Uterus (tissue), 4 donors: ENCODE data around the gene UNC13D. TPM values are rescaled to one million over a fixed set of nuclear protein-coding genes. Genes with fewer than 3 reads are reported as not detected.

Source experiments
- DNase-seq, 2 donors: peaks; one replicate each; pipeline ENCODE4 v3.0.0-alpha.2; 2019 to 2020
- H3K27ac ChIP-seq, 2 donors: fragments of 200-600 bp; sonication (generic); 1 replicate in 1 of 2; 2 replicates in 1 of 2; pipeline ENCODE4 v1.5.1; 2016 to 2018
- H3K27me3 ChIP-seq, 2 donors: fragments of 200-600 bp; sonication (generic); one replicate each; pipeline ENCODE4 v1.5.1; 2018 to 2019; ENCODE audit warnings: control low read depth in 1 of 2
- H3K36me3 ChIP-seq, 2 donors: fragments of 200-600 bp; sonication (generic); one replicate each; pipeline ENCODE4 v1.5.1; 2019; ENCODE audit warnings: control low read depth in 1 of 2
- H3K4me1 ChIP-seq, 2 donors: fragments of 200-600 bp; sonication (generic); one replicate each; pipeline ENCODE4 v1.5.1; 2018 to 2019; ENCODE audit warnings: control low read depth in 1 of 2
- H3K4me3 ChIP-seq, 2 donors: fragments of 200-600 bp; sonication (generic); 1 replicate in 1 of 2; 2 replicates in 1 of 2; pipeline ENCODE4 v1.5.1; 2018 to 2019; ENCODE audit warnings: mild to moderate bottlenecking in 1 of 2
- H3K9me3 ChIP-seq, 2 donors: fragments of 200-600 bp; sonication (generic); one replicate each; pipeline ENCODE4 v1.5.1; 2019; ENCODE audit warnings: control low read depth in 1 of 2
- POLR2A ChIP-seq, 2 donors: fragments of 450-650 bp; IDR thresholded peaks; one replicate each; pipeline ENCODE4 v1.6.1; 2016; ENCODE audit warnings: antibody characterized with exemption in 2 of 2, mild to moderate bottlenecking in 1 of 2, moderate library complexity in 1 of 2
- intact Hi-C: fragments of 100-400 bp; cut with DNase I; formaldehyde crosslinking; loops from one replicate; pipeline ENCODE4 v1.15.1; 2023; ENCODE audit warnings: low total_unique reads
- total RNA-seq, 4 donors: library from RNA; depleted of rRNA in 3 of 4; stranded (reverse); fragments of >200 nt in 3 of 4; gene quantifications; one replicate each; pipeline versions ENCODE4 v1.1.0 to v1.2.4, GENCODE V29; 2014 to 2023
- TF ChIP-seq, protein P1 (sequence below), 4 experiments: fragments of 200-600 bp in 2 of 4; fragments of 450-650 bp in 2 of 4; sonication (generic) in 2 of 4; IDR thresholded peaks; one replicate each; pipeline ENCODE4 v1.5.1; 2016 to 2019; ENCODE audit warnings: antibody characterized with exemption in 4 of 4, mild to moderate bottlenecking in 2 of 4, moderate library complexity in 1 of 4
- donor health status: DM: yes; HTN: yes; CAD: no.

UNC13D gene
- total RNA-seq, 4 donors from 2014 or later: 1.2 to 32.7 (median 11.8) TPM

DNA sequence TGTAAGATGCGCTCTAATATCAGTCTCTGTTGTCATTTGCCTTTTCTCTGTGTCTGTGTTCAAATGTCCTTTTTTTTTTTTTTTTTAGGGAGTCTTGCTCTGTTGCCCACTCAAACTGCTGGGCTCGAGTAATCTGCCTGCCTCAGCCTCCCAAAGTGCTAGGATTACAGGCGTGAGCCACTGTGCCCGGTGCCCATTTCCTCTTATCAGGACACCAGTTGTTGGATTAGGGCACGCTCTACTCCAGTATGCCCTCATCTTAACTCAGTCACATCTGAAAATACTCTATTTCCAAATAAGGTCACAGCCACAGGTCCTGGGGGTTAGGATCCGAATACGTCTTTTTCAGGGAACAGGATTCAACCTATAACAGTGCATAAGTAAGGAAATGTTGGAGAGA is 36.1 kb upstream of the UNC13D start:
- no peak for TF ChIP-seq POLR2A (IDR thresholded peaks at IDR 0.05)
- TF ChIP-seq, protein P1, sequence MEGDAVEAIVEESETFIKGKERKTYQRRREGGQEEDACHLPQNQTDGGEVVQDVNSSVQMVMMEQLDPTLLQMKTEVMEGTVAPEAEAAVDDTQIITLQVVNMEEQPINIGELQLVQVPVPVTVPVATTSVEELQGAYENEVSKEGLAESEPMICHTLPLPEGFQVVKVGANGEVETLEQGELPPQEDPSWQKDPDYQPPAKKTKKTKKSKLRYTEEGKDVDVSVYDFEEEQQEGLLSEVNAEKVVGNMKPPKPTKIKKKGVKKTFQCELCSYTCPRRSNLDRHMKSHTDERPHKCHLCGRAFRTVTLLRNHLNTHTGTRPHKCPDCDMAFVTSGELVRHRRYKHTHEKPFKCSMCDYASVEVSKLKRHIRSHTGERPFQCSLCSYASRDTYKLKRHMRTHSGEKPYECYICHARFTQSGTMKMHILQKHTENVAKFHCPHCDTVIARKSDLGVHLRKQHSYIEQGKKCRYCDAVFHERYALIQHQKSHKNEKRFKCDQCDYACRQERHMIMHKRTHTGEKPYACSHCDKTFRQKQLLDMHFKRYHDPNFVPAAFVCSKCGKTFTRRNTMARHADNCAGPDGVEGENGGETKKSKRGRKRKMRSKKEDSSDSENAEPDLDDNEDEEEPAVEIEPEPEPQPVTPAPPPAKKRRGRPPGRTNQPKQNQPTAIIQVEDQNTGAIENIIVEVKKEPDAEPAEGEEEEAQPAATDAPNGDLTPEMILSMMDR (IDR thresholded peaks at IDR 0.05): no peak
- H3K27me3 ChIP-seq: no peaks in the 10 kb centered on the region

DNA sequence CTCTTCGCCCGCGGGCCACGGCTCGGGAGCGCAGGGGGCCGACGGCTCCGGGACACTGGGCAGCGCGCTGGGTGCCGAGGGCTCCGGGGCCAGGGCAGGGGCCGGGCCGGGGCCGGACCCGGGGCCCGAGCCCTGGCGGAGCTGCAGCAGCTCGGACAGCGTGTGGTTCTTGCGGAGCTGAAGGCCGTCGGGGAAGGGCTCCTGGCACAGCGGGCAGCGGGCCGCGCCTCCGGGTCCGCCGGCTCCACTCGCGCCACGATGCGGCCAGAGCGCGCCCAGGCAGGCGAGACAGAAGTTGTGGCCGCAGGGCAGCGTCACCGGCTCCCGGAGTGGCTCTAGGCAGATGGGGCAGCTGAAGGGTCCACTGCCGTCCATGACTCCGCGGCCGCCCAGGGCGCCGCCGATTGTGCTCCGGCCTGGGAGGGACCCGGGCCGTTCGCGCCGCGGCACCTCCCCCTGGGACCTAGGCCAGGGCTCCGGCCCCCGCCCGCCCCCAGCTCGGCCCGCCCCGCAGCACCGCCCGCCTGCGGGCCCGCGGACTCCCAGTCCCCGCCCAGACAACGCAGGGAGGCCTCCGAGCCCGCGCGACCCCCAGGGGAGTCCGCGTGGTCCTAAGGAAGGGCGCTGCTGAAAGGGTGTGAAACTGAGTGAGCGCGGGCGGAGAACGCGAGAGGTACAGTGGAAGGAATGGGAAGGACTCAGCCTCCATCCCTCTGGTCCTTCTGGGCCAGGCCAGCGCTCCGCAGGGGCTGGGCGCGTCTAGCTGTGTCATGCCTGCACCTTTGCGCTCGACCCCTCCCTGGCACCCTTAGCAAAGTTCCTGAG is 34.2 kb upstream of the UNC13D start, which contains the start of gene TRIM47:
Gene TRIM47, minus strand, starts transcription at position 408 of the 825 bp plus-strand sequence. Its CDS starts 33 bp downstream, at position 375.
- H3K27ac ChIP-seq: peak within 1 kb of the TSS; percentile 98 to 99
- H3K9me3 ChIP-seq: no peaks in the 10 kb centered on the region
- H3K36me3 ChIP-seq: no peaks in the 10 kb centered on the region
- intact Hi-C loops: no loop called here
- no peaks in the 10 kb centered on the region for H3K27me3 ChIP-seq
- TF ChIP-seq POLR2A (IDR thresholded peaks at IDR 0.05): peak; percentile 83 to 93
- TF ChIP-seq, protein P1 (IDR thresholded peaks at IDR 0.05): peak in 3 of 4 experiments; percentile 6 to 59 (median 50)
- H3K4me1 ChIP-seq: peaks cover 12 to 34% of the 10 kb centered on the region in 2 donors
- H3K4me3 ChIP-seq: peak within 1 kb of the TSS; percentile 54
- DNase-seq: peak; percentile 81 to 85

More for the DNA sequence above, 36.1 kb upstream of the UNC13D start:
- no peaks in the 10 kb centered on the region for H3K36me3 ChIP-seq
- H3K9me3 ChIP-seq: no peaks in the 10 kb centered on the region
- no peak overlapping the region for H3K4me3 ChIP-seq
- H3K4me1 ChIP-seq: peaks cover 12 to 17% of the 10 kb centered on the region in 2 donors
- no peak overlapping the region for H3K27ac ChIP-seq
- intact Hi-C loops: no loop called here
- DNase-seq: no peak

DNA sequence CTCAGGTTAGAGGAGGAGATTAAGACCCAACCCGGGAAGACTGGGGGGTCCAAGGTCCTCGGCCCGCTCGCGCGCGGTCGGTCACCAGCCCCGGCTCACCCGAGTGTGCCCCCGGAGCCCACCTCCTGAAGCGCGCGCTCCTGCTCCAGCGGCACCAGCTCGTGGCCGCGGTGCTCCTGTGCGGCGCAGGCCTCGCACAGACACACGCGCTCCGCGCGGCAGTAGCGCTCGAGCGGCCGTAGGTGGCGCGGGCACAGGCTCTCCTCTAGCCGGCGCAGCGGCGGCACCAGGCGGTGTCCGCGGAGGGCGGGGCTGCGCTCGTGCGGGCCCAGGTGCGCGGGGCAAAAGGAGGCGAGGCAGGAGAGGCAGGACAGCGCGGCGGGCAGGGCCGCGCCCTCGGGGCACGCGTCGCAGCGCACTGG is 33.6 kb upstream of the UNC13D start:
- Histone ChIP-seq H3K9me3 (no peaks in the 10 kb centered on the region), H3K36me3 (no peaks in the 10 kb centered on the region), H3K27ac (peak overlapping the region; percentile 98 to 99), H3K27me3 (no peaks in the 10 kb centered on the region), H3K4me3 (peak overlapping the region; percentile 54), H3K4me1 (peaks cover 18 to 39% of the 10 kb centered on the region in 2 donors)
- intact Hi-C loops: no loop called here
- TF ChIP-seq, protein P1 (IDR thresholded peaks at IDR 0.05): peak in 3 of 4 experiments; percentile 53 to 74 (median 54)
- TF ChIP-seq POLR2A (IDR thresholded peaks at IDR 0.05): no peak
- DNase-seq: peak; percentile 68 to 80

DNA sequence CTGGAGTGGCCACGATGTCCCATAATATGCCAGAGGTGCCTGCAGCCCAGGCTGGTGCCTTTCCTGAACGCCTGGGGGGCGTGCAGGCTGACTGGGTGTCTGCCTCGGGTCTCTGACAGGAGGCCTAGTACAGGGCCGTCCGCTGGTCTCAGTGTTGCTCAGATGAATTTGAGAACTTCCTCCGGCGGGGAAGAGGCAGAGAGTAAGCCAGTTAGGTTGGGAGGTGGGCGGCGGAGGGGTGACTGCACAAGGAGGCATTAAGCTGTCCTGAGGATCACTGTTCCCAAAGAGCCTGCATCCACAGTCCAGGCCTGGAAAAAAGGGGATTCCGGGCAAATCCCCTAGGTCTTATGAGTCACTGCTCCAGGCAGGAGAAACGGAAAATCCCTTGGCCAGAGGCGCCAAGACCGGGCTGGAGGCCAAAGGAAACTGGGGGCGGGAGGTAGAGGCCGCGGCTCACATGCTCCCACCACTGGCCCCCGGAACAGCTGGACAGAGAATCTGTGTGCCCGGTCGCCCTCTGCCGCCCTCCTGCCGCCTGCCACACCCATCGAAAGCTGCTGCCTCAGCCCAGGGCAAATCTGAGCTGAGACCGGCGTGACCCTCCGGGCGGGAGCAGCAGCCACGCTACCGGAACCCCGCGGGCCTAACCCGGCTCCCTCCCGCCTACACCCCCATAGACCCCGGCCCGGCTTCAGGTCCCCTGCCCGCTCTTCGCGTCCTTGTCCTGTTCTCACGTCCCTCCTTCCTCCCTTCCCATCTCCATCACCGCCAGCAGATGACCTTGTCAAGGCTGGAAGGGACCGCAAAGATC is 32.9 kb upstream of the UNC13D start:
- no peaks in the 10 kb centered on the region for H3K36me3 ChIP-seq
- H3K27me3 ChIP-seq: no peaks in the 10 kb centered on the region
- peak overlapping the region; percentile 98 to 99 for H3K27ac ChIP-seq
- intact Hi-C loops: no loop called here
- H3K4me1 ChIP-seq: peaks cover 19 to 43% of the 10 kb centered on the region in 2 donors
- DNase-seq: peak; percentile 98
- H3K9me3 ChIP-seq: no peaks in the 10 kb centered on the region
- H3K4me3 ChIP-seq: peak overlapping the region; percentile 54
- TF ChIP-seq, protein P1 (IDR thresholded peaks at IDR 0.05): peak; percentile 28 to 68 (median 50)
- TF ChIP-seq POLR2A (IDR thresholded peaks at IDR 0.05): peak; percentile 29 to 48
